ENCODE data around the gene SERTAD3.

GRCh38 chr19:40486017-40486416 is 41.9 kb upstream of the SERTAD3 start:
- TF ChIP-seq, protein P1, sequence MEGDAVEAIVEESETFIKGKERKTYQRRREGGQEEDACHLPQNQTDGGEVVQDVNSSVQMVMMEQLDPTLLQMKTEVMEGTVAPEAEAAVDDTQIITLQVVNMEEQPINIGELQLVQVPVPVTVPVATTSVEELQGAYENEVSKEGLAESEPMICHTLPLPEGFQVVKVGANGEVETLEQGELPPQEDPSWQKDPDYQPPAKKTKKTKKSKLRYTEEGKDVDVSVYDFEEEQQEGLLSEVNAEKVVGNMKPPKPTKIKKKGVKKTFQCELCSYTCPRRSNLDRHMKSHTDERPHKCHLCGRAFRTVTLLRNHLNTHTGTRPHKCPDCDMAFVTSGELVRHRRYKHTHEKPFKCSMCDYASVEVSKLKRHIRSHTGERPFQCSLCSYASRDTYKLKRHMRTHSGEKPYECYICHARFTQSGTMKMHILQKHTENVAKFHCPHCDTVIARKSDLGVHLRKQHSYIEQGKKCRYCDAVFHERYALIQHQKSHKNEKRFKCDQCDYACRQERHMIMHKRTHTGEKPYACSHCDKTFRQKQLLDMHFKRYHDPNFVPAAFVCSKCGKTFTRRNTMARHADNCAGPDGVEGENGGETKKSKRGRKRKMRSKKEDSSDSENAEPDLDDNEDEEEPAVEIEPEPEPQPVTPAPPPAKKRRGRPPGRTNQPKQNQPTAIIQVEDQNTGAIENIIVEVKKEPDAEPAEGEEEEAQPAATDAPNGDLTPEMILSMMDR (IDR thresholded peaks at IDR 0.05): no peak
- TF ChIP-seq EZH2 (IDR thresholded peaks at IDR 0.05) (no peak), EZH2phosphoT487 (IDR thresholded peaks at IDR 0.05) (no peak)
